NOMO-1 treated with DMSO at 0.1 percent for 48 hours (cell line): ENCODE results near the gene UST.

Experiments used
- DNase-seq: peaks from one replicate; lab custom pipeline; 2025; ENCODE audit not compliant: unreplicated experiment; lab: John Stamatoyannopoulos, UW

UST gene

GRCh38 chr6:149077208-149077607 lies 330.4 kb downstream of the UST start:
- no peak for DNase-seq

DNA sequence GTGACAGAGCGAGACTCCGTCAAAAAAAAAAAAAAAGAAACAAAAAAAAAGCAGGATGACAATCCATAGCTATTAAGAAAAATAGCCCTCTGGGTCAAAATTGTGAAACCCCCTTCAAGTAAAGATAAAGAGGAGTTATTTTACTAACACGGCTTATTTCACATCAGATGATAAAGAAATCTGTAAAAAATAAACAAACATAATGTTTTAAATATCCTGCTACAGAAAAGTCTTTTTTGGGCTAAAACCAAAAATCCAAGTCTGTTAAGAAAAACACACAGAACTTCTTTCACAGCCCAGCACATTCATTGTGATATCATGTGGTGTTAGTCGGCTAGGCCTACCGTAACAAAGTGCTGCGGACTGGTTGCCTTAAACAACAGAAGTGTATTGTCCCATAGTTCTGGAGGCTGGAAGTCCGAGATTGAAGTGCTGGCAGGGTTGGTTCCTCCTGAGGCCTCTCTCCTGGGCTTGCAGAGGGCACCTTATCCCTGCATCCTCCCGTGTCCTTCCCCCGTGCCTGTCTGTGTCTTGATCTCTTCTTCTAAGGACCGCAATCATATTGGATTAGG lies 331.5 kb downstream of the UST start:
- DNase-seq = no peak

- no peak for DNase-seq
Observed at GRCh38 chr6:149079456-149079855, 332.6 kb downstream of the UST start.

DNA sequence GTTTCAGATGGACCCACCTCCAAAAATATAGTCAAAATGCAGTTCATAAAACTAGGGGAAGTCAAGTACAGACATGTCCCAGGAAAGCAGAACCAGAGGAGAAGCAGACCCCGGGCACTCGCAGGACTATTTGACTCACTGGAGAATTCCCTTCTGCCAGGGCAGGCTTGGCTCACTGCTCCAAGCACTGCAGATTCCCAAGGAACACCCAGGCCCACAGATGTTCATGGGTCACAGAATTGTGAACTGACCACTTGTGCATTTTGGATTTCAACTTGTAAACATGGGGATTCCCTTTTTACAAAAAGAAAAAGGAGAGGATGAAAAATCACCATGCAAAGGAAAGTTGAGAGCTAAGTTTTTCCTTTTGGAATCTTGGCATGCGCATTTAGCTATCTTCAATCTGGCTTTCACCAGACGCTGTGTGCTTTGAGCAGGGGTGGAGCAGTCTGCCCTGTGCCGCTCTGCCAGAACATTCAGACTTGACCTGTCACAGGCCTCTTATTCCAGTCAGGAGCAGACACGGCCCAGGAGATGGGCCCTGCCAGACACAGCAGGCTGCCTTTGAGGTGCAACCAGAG lies 333.2 kb downstream of the UST start:
- DNase-seq = peak; percentile 87

GRCh38 chr6:149080511-149080910 lies 333.7 kb downstream of the UST start:
- DNase-seq = no peak

DNA sequence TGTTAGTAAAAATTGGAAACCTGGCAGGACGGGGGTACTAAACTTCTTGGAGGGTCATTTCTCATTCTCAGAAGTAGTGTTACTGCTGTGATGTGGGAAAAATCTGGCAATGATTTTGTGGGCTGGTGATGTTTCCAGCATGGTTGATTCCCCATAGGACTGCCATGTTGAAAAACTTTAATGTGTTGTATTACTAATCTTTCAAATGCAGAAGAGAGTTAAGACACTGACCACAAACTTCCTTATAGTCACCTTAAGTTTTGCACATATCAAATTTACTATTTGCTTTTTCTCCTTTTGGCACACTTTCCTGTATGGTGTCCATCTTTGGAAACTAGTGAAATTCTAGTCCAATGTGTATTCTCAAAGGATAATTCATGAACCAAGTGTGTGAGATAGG lies 334.5 kb downstream of the UST start:
- peak; percentile 40 for DNase-seq

DNA sequence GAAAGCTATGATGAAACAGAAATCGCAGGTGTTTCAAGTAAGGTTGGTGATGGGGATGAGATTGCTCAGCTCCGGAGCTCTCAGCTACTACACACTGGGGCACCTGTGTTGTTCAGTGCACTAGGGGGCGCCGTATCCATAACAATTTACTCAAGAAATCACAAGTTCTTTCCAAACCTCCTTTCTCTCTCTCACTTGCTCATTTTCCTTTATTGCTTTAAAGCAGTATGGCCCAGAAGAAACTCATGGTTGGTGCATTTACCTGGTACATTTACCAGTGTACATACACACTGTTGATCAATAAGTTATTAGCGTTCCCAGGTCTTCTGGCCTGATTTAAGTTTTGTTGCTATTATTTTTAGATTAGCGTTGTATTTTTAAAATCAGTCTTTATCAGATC lies 335.5 kb downstream of the UST start:
- peak; percentile 62 for DNase-seq

- no peak for DNase-seq
Observed at GRCh38 chr6:149084026-149084425, 337.2 kb downstream of the UST start.

DNA sequence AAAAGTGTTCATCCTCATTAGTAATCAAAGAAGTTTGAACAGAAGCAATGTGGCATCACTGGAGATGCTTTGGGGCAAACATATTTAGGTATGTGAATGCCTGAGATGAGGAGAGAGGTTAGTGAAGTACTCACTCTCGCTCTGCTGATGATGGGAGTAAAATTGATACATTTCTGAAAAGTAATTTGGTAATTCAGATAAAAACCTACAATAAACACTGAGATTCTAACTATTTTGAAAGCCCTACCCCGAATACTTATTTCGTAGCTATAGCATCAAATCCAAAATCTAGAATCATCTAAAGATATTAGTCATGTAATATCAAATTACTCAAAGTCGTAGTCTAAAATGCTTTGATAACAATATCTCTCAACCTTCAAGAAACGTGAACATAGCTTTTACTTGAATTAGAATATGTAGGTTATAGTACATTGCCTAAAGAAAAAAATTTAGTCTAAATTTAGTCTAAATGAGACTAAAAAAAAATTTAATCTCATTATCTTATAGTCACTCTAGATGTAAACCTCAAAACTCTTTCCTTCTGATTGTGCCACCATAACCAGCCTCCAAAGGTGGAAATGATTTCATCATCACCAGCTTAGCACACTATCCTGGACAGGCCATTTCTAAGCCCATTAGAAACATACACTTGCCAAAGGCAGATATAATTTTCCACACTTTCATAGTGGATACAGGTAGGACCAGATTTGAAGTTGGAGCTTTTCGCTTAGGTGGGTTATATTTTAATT lies 338.2 kb downstream of the UST start:
- no peak for DNase-seq

GRCh38 chr6:149085557-149085938 lies 338.7 kb downstream of the UST start:
- DNase-seq = no peak

DNA sequence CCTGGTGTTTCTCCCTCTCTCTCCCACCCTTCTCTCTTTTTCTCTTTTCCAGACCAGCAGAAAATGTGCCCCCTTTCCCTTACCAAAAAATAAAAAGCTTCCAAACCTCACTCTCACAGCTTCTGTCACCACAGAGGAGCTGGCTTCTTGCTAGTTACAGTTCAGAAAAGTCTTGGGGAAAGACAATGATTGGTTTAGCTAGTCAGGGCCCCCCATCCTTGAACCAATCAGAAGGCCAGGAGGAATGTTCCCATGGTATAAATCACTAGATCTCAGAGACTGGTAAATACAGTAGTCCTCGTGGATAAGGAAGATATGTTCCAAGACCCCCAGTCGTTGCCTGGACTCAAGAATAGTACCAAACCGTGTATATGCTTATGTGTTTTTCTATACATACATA lies 339.5 kb downstream of the UST start:
- DNase-seq = no peak

DNA sequence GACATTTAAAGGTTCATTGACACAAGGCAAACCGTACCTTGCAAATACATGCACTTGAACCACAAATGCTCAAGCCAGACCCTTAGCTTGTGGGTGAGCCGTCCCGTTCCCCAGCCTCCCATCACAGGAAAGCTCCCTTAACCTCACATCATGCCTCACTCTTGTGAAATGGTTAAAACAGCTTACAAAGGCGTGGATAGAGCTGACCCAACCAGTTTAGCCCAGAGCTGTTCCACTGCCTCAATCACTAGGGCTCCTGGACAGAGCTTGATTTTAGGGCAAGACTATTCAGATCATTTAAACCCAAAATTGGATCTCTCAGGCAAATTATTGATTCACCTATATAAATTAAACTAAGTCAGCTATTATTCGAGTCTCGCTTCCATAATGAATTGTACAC lies 341.1 kb downstream of the UST start:
- DNase-seq = no peak

DNA sequence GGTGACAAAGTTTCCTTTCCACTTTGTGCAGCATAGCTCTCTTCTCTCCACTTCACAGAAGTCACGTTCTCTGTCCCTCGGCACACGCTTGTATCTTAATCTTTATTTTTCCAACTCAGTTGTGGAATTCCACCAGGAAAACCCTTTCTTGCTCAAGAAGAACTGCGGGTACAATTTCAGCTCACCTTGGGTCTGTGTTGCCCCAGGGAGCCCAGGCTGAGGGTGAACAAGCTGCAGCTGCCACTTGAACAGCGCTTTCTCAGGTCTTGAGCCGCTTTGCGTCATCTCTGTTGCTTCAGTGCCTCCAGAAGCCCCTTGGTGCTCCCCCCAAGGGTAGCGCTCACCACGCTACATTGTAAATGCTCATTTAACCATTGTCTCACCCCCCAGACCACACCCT lies 341.5 kb downstream of the UST start:
- no peak for DNase-seq

DNA sequence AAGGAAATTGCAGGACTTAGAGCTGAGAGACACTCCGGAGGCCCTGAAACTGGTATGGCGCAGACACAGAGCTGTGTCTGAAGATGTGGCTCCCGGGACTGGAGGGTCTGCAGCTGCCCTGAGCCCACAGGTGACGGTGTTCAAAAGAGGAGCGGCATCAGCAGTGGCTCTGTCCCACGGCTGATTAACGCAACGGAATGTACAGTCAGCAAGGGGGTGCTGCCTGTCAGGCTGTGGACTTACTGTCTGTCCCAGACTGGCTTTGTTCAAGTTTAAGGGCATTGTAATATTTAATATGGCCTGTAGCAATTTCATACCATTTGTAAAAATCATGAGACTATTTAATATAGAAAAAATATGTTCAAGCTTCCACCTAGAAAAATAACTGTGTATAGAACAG lies 342.7 kb downstream of the UST start:
- DNase-seq = no peak

DNA sequence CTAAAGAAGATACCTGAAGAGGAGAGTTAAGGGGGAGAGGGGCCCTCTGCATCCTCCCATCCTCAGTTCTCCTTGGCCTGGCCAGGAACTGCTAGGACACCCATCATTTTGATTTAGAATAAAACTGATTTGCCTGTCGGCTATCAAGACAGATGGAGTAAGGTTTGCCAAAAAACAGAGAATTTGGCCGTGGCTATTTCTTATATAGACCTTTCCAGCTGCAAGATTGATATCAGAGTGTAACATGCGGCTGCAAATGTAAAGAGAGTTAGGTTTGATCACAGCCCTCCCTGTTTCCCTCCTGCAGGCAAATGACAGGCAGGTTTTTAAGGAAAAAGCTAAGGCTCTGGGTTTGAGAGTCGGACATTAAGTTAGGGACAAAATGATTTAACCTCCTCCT lies 344.1 kb downstream of the UST start:
- no peak for DNase-seq

DNA sequence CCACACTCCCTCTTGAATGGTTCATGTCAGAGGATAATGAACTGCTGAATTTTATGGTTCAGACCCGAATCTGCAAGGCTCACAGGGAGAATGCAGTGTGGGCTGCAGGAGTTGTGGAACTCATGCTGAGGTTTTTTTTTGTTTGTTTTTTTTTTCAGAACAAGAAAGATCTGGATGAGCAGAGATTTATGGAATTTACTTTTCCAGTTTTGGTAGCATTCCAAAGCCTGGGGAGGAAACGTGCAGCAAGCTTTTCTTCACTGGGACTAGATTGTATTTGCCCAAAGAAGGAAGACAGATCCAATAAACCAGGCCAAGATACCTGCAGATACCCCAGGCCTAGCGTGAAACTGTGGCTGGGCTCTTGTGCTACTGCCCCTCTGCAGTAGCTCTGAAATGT lies 346.8 kb downstream of the UST start:
- DNase-seq = no peak

GRCh38 chr6:149094156-149094555 lies 347.3 kb downstream of the UST start:
- DNase-seq = no peak

- DNase-seq = no peak
Observed at GRCh38 chr6:149094934-149095351, 348.1 kb downstream of the UST start.

DNA sequence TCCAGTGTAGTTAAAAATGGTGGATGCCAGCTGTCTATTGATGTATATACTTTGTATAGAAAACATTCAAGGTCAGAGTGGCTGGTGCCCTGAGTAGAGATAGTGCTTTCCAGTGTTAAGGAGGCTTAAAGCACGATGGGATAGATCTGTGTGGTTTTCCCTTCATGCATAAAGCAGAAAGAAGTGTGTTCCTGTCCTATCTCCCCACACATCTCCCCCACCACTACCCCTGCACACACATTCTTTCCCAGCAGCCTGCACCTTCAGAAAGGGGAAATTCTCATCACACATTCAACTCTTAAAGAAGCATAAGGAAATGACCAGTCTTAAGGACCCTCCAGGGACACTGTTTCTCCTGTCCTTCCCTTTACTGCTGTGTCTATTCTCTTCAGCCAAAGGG lies 349.0 kb downstream of the UST start:
- no peak for DNase-seq

GRCh38 chr6:149097794-149098193 lies 351.0 kb downstream of the UST start:
- DNase-seq = no peak

DNA sequence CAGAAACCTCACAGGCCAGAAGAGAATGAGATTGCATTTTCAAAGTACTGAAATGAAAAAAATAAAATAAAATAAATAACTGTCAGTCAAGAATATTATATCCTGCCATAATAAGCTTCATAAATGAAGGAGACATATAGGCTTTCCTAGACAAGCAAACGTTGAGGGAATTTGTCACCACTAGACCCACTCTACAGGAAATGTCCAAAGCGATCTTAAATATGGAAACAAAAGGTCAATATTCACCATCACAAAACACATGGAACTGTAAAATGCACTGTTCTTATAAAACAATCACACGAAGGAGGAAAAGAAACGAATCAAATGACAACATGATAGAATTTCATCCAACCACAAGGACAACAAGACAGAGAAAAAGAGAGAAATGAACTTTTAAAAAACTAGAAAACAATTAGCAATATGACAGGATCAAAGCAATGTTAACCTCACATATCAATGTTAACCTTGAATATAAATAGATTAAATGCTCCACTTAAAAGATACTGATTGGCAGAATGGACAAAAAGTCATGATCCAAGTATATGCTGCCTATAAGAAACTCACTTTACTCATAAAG lies 352.0 kb downstream of the UST start:
- no peak for DNase-seq

DNA sequence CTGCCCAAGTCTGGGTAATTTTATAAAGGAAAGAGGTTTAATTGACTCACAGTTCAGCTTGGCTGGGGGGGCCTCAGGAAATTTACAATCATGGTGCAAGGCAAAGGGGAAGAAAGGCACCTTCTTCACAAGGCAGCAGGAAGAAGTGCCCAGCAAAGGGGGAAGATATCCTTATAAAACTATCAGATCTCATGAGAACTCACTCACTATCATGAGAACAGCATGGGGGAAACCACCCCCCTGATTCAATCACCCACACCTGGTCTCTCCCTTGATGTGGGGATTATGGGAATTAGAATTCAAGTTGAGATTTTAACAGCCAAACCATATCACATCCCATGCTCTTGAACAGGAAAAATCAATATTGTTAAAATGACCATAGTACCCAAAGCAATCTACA lies 355.5 kb downstream of the UST start:
- DNase-seq = no peak
